Right ventricle myocardium superior (tissue), 1 donor: ENCODE measurements around the gene S100A6. TPM values are rescaled to one million over a fixed set of nuclear protein-coding genes. Genes with fewer than 3 reads are reported as not detected.

Experiments
- ATAC-seq: fragments of 200-7000 bp; cut with Tn5 transposase; one replicate; pipeline ENCODE4 v1.9.1; 2020; ENCODE audit warnings: mild to moderate bottlenecking; ENCODE audit not compliant: poor library complexity
- DNase-seq: peaks from one replicate; pipeline ENCODE4 v3.0.0-alpha.2; 2020
- intact Hi-C: fragments of 100-400 bp; cut with DNase I; formaldehyde crosslinking; loops from one replicate; pipeline ENCODE4 v1.11.2; 2022
- total RNA-seq: library from RNA; stranded (reverse); fragmentation: NEBNext Ultra II Directional; extraction: Animal tissue kit (Norgen Biotek cat#: 25700); gene quantifications from one replicate; pipeline ENCODE4 v1.2.1, GENCODE V29; 2021
- donor health status: DM: no; HTN: yes; CAD: no; lungs with severe emphysema.

S100A6 gene
- total RNA-seq, 1 donor from 2014 or later: 260 TPM

DNA sequence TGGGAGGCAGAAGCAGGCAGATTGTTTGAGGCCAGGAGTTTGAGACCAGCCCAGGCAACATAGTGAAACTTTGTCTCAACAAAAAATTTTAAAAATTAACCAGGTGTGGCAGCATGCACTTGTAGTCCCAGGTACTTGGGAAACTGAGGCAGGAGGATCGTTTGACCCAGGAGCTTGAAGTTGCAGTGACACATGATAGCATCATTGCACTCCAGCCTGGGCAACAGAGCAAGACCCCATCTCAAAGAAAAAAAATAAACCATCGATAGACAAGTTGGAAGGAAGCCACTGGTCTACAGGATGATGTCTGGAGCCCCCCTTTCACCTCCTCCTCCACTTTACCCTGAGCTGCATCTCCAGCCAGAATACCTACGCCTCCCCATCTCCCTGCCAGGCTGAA, 16.5 kb downstream of the S100A6 start:
- intact Hi-C loops: loop anchor here (10.0 kb wide), 1 partner anchor 236 kb away; no protein-coding TSS in a partner anchor
- no peak for DNase-seq
- no peak for ATAC-seq

DNA sequence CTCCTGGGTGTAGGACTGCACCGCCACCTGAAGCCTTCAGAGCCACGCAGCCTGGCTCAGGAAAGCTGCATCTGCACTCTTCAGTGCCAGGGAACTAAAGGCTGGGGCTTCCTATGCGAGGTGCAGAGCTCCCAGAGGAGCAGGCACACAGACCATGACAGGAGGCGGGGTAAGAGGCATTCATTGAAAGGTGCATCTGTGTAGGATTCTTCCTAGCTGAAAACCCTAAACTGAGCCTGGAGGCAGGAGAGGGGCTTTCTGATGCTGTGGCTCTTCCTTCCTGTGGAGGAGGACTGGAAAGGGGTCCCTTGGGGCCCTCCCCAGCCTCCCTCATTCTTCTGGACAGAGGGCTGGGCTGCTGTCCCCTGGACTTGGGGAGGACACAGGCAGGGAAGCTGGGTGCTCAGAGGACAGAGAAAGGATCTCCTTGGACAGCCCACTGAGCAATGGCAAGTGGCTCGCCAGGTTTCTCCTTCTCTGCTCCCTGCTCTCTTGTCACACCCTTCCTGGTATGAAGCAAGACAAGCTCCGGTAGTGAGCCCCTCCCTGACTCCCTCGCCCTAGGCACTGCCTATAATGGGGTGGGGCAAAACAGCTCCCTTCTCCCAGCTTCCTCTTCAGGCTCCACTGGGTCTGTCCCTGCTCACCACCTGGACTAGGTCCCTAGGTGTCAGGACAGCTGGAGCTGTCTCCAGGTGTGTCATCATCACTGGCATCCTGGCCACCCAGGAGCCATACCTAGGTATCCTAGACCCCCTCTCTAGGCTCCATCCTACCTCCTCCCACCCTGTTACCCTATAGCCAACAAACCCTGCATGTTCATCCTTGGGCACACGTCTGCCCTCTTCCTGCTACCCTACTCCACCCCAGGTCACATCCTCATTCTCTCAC, 20.0 kb downstream of the S100A6 start:
- DNase-seq (no peak), ATAC-seq (peak; percentile 55)
- intact Hi-C loops: loop anchor here (10.0 kb wide), 1 partner anchor 239 kb away; no protein-coding TSS in a partner anchor

DNA sequence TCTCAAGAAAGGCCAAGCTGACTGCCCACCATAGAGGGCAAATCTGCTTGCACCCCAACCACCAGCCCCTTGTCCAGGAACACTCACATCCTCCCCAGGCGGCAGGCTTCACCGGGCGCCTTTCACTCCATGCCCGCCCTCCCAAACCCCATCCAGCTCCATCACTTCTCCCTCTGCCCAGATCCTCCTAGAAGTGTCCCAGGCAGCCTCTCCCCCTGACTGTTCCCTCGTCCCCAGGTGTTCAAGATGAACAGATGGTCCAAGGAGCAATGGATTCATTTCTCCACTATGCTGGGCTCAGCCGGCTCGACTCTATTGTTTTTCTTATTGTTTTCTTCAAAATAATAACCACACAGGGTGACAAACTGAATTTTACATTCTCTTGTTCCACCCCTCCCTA, 22.1 kb downstream of the S100A6 start:
- intact Hi-C loops: loop anchor here (10.0 kb wide), 1 partner anchor 241 kb away; no protein-coding TSS in a partner anchor
- ATAC-seq: no peak
- no peak for DNase-seq

DNA sequence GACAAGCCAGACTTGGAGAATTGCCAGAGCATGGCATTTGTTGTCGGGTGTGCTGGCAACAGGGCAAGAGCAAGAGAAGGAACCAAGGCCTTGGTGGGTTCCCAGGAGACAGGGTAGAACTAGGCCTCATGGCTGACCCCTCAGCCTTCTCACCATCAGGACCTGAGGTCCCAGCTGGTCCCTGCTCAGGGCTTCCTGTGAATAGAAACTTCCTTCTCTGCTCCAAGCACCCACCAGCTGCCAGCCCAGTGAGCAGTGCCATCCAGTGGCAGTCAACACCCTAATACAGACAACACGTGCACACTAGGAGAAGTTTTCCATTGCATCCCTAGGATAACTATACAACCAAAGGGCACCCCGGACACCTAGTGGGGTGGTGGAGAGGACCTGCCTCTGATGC, 22.8 kb downstream of the S100A6 start:
- intact Hi-C loops: loop anchor here (10.0 kb wide), 1 partner anchor 242 kb away; no protein-coding TSS in a partner anchor
- no peak for DNase-seq
- peak; percentile 23 for ATAC-seq

DNA sequence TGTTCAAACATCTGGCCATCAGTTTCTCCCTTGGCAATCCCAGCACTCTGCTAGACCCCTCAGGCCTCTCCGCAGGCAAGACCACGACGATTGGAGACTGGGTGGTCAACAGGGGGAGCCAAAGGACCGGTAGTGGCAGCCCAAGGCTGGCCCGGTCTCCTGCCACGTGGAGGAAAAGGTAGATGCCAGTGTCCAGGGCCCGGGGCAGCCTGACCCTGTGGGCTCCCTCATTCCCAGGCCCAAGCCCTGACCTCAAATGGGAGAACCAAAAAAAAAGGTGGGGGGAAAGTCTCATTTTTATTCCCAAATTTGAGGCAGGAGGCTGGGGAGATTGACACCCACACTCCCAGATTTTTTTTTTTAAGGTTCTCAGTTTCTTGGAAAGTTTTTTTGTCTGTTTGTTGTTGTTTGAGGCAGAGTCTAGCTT, 24.8 kb downstream of the S100A6 start:
- intact Hi-C loops: loop anchor here (10.0 kb wide), 1 partner anchor 244 kb away; no protein-coding TSS in a partner anchor
- ATAC-seq: peak; percentile 73
- DNase-seq: peak; percentile 88

DNA sequence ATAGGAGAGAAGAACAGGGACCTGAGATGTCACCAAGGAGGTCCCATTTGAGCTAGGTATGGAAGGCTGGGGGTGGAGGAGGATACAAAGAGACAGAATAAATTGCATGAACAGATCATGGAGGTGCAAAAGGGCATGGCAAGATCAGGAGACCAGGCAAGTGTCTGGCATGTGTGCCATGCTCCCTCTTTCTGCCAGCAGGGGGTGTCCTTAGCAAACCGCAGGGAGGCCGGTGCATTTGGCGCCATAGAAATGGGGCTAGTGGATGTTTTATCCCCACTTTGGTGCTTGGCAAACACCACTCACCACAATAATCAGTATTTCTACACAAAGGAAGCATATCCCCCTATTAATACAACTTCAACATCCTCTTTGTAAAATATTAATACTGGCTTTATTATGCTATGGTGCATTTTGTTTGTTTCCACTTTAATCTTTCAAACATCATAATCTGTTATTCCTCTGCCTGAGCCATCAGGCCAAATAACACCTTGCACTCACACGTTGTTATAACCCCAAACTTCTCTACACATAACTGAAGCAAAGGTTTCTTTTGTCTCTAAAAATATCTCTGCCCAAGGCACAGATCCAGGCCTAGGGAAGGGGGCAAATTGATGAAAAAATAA, 25.9 kb downstream of the S100A6 start:
- intact Hi-C loops: loop anchor here (2.0 to 10.0 kb wide), 2 partner anchors 57 to 245 kb away; no protein-coding TSS in a partner anchor
- DNase-seq (no peak), ATAC-seq (no peak)

DNA sequence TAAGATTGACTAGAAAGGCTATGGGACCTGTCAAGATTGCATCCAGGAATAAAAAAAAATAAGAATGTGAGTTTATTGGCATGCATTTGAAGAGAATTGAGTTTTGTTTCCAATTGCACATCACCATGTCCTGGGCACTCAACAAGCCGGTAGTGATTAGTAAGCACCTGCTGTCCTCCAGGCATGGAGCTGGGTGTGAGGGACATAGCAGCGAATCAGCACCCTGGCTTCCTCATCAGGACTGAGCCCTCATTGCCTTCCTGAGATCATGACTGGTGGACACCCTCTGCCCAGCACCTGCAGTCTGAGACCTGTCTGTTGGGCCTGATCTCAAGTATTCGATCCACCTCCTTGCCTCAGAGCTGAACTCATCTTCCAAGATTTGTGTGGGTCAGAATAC, 26.8 kb downstream of the S100A6 start:
- intact Hi-C loops: loop anchor here (2.0 kb wide), 1 partner anchor 58 kb away; no protein-coding TSS in a partner anchor

DNA sequence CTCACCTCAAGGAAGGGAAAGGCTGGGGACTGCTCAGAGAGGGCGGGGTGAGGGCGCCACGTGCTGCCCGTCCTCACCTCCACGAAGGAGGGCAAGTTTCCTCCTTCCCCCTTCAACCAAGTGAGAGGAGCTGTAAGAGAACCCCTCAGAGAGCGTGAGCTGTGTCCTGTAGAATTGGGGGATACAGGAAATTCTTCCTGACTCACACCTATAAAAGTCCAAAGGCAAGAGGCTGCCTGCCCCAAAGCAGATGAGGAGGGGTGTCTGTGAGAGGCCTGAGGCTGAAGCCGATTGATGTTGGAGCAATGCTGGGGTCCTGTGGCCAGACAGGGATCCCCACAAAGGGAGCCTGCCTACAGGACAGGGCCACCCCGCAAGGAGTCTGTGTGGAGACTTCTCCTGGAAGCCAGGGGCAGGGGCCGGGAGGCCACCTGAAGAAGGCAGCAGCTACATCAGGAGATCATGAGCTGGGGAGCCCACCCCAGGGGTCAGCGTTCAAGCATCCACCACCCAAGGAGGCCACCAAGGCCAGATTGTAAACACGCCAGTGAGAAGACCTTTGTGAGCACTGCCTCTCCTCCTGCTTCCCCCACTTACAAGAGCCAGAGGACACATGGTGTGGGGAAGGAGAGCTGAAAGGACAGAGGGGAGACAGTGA, 27.7 kb downstream of the S100A6 start:
- DNase-seq (no peak), ATAC-seq (no peak)
- intact Hi-C loops: loop anchor here (2.0 kb wide), 1 partner anchor 59 kb away; no protein-coding TSS in a partner anchor

More for the DNA sequence above, 26.8 kb downstream of the S100A6 start:
- ATAC-seq (no peak), DNase-seq (no peak)

DNA sequence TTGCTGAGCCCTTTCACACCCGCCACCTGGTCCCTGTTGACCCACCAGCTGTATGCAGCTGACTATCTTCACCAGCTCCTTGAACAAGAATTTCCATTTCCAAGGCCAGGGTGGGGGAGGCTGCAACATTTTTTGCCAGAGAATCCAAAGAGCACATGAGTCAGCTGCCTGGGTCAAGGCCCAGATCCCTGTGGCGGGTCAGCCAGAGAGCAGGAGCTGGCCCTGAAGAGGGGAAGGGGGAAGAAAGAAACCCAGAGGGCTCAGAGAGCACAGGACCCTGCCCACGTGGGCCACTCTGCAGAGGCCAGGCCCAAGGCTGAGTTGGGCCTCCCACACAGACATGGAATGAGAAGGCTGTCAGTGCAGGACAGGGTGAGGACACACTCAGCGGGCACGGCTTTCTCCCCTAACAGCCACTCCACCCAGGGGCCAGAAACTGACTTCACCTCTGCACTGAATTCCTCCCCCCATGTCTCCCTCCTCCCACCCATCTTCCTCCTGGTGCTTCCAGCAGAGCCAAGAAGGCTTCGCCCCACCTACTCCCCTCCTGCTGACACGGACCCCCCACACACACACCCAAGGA, 28.9 kb downstream of the S100A6 start:
- intact Hi-C loops: no loop called here
- DNase-seq (peak; percentile 89), ATAC-seq (peak; percentile 90)

DNA sequence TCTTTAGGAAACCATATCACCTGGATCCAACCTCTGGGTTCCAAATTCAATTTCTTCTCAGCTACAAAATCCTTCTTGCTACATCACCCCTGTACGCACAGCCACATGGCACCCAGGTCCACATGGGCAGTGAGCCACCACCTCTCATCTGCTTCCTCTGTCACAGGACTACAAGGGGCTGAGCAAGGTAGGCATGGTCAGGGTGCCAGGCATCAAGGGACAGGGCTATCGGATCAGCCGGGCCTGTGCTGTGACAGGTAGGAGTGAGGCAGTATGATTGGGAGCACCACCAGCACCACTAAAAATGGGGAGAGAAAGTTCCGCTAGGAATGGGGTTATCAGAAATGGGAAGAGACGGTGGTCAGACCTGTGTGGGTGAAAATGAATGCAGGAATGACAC, 29.4 kb downstream of the S100A6 start:
- intact Hi-C loops: no loop called here
- DNase-seq (no peak), ATAC-seq (no peak)

DNA sequence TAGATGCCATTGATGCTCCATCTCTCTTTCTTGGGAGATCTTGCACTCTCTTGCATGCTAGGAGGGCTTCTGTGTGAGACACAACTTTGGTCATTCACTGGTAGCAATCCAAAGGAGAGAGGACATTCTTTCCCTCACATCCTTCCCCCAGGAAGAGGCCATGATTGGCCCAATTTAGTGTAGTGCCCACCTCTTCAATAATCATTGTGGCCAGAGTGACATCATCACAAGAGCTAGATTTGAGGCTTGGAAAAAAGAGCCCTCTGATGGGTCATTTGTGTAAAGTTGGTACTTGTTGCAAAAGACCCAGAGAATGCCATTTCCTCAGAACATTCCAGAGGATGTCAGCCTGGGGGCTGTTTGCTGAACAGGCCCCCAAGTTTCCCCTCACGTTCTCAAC, 30.2 kb downstream of the S100A6 start:
- intact Hi-C loops: no loop called here

DNA sequence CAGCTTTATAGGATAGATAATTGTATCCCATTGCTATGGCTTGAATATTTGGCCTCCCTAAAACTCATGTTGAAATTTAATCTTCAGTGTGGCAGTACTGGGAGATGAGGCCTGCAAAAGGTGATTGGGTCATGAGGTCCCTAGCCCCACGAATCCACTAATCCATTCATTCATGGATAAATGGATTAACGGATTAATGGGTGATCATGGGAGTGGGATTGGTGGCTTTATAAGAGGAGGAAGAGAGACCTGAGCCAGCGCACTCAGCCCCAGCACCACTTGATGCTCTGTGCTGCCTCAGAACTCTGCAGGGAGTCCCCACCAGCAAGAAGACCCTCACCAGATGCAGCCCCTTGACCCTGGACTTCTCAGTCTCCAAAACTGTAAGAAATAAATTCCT, 32.0 kb downstream of the S100A6 start:
- no peak for DNase-seq
- no peak for ATAC-seq
- intact Hi-C loops: no loop called here

More for the DNA sequence above, 30.2 kb downstream of the S100A6 start:
- ATAC-seq (no peak), DNase-seq (no peak)

DNA sequence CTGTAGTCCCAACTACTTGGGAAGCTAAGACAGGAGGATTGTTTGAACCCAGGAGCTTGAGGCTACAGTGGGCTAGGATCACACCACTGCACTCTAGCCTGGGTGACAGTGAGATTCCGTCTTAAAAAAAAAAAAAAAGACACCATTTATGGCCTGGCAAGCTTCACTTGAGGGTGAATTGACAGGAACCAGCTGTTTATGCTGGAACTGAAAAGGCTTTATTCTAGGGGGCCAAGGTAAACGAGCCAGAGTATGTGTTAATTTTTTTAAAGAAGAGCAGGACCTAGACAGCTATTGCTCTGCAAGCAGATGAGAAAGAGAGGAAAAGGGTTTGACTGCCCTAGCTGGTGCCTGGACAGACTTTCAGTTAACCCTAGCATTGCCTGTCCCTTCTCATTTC, 37.0 kb downstream of the S100A6 start:
- DNase-seq (no peak), ATAC-seq (no peak)
- intact Hi-C loops: no loop called here

DNA sequence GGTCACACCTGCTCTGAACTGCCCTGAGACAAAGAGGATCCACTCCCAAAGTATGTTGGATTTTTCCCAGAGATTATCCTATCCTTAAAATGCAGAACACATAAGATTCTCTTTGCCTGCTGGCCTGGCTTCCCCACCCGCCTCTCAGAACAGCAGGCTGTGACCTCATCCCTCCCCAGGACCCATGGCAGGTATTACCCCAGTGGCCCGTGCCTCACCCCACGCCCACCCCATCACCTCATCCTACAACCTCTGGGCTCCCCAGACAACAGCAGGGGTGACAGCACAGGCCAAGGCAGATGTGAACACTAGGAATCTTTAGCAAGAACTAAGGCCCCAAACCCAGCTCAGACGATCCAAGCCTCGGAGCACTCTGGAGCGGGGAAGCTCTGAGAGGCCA, 40.3 kb downstream of the S100A6 start:
- intact Hi-C loops: loop anchor here (2.0 kb wide), 1 partner anchor 143 kb away; no protein-coding TSS in a partner anchor
- DNase-seq (no peak), ATAC-seq (no peak)

DNA sequence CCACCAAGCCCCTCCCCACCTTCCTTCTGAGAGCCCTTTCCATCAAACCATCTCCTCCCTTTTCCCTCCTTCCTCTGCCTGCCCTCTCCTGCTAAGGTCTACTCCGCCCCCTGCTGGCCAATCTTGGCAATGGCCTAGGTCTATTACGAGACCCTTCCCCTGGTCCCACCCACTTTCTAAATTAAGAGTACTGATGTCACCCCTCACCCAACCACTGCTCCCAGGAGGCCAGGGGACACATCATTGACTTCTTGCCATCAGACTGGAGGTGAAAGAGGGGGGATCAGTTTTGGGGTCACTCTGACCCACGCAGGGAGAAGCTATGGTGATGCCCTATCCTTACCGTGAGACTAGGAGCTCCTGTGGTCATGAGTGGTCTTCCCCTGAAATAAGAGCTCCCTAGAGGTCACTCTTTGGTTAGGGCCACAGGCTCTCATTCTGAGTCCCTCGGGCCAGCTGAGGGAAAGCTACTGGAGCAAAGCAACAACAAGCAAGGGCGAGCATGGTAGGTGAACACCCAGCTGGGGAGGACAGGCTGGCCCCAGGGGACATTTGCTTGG, 40.7 kb downstream of the S100A6 start:
- ATAC-seq (peak; percentile 72), DNase-seq (peak; percentile 88)
- intact Hi-C loops: loop anchor here (2.0 kb wide), 1 partner anchor 142 kb away; no protein-coding TSS in a partner anchor

DNA sequence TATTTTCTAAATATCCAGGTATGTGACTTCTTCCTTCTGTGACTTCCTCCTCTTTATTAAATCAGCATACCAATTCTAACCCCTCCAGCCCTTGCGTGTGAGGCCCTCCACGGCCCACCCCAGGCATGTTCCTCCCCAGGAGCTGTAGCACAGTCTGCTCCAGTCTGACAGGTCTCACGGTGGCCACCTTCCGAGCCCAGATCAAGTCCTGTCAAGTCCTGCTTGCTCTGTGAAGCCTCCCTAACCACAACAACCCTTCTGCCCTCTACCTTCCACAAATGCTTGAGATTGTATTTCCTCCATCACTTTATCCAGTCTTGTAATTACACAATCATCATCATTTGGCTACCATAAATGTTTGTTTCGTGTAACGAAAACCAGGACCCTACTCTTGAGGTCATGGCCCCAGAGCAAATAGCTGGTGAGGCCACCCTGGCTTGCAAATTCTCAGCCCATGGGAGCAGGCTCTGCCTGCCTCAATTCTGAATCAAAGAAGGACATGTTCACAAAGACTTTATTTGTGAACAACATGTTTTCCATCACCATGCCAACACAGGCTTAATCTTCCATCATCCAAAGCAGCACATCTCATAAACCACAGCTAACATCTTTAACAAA, 42.3 kb downstream of the S100A6 start:
- no peak for DNase-seq
- peak; percentile 14 for ATAC-seq
- intact Hi-C loops: no loop called here

DNA sequence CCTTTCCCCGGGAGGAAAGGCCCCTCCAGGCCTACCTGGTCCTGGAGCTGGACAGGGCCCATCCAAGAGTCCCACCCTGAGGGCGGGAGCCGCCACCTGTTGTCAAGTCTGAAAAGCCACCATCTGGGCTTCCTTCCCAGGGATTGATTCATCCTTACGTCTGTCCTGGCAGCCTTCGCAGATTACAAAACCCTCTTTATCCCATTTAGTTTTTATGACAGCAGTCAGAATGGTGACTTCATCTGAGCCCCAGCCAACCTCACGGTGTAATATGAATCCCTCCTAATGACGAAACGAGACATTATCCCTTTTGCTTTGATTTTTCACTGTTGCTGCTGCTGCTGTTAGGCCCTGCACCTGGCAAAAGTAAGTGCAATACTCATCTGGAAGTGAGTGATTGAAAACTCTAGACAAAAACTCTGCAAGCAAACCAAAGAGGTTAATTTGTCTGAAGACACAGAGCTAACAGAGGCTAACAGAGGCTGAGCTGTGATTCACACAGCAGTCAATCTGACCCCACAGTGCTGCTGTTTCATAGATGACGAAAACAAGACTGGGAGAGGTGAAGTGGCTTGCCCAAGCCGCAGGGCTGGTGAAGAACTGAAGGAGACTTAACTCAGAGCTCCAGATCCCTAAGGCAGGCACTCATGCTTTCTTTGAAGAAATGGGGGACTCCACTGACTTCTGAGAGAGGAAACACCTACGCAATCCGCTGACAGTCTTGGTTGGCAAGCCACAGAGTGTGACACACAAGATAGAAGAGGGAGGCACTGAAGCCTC, 45.3 kb downstream of the S100A6 start:
- peak; percentile 73 for DNase-seq
- intact Hi-C loops: no loop called here
- peak; percentile 72 for ATAC-seq
